ENCODE results near the gene SLC12A4. TPM values are rescaled to one million over a fixed set of nuclear protein-coding genes. Genes with fewer than 3 reads are reported as not detected.
"Not testable (repeated sequence)": the region's sequence is repeated elsewhere in the genome, so short reads cannot be mapped to it uniquely, and the experiment has no call there.

The SLC12A4 gene
- total RNA-seq, 4 donors from 2014 or later, result 31.2 to 165 (median 72.2) TPM

- H3K4me1 ChIP-seq, result peaks cover 15% of the 10 kb centered on the region
- TF ChIP-seq CTCF (IDR thresholded peaks at IDR 0.05), result no peak
- no peak for TF ChIP-seq EP300 (IDR thresholded peaks at IDR 0.05)
- no peak for TF ChIP-seq POLR2A (IDR thresholded peaks at IDR 0.05)
- no peak for TF ChIP-seq POLR2AphosphoS5 (IDR thresholded peaks at IDR 0.05)
Measured at GRCh38 chr16:67996666-67997065, 28.2 kb upstream of the SLC12A4 start.

GRCh38 chr16:67995423-67995822 is 27.0 kb upstream of the SLC12A4 start:
- no peaks in the 10 kb centered on the region for H3K27me3 ChIP-seq
- DNase-seq (ENCODE audit: low spot score in 2 of 2), result no peak
- TF ChIP-seq CTCF (IDR thresholded peaks at IDR 0.05) (no peak), POLR2A (IDR thresholded peaks at IDR 0.05) (no peak), POLR2AphosphoS5 (IDR thresholded peaks at IDR 0.05) (no peak), EP300 (IDR thresholded peaks at IDR 0.05) (no peak)
- no peaks in the 10 kb centered on the region for H3K9me3 ChIP-seq
- H3K4me1 ChIP-seq, result peaks cover 15% of the 10 kb centered on the region
- 77% methylated on average over 5 of the region's 5 CpGs for WGBS
- H3K27ac ChIP-seq, result no peak overlapping the region
- no peak overlapping the region for H3K4me3 ChIP-seq
- no peaks in the 10 kb centered on the region for H3K36me3 ChIP-seq

More at GRCh38 chr16:67996666-67997065, 28.2 kb upstream of the SLC12A4 start:
- no peaks in the 10 kb centered on the region for H3K9me3 ChIP-seq
- no peaks in the 10 kb centered on the region for H3K27me3 ChIP-seq
- 96% methylated on average over 5 of the region's 5 CpGs for WGBS
- DNase-seq (ENCODE audit: low spot score in 2 of 2), result no peak
- no peak overlapping the region for H3K4me3 ChIP-seq
- H3K27ac ChIP-seq, result no peak overlapping the region
- no peaks in the 10 kb centered on the region for H3K36me3 ChIP-seq

GRCh38 chr16:67994040-67994408 is 25.6 kb upstream of the SLC12A4 start:
- Histone ChIP-seq H3K27ac (peak overlapping the region; percentile 4), H3K4me1 (peaks cover 15% of the 10 kb centered on the region)
- H3K36me3 ChIP-seq; H3K9me3 ChIP-seq; H3K27me3 ChIP-seq; H3K4me3 ChIP-seq; DNase-seq (ENCODE audit: low spot score in 2 of 2): not testable (repeated sequence)
- WGBS, result 90% methylated on average over 2 of the region's 6 CpGs

GRCh38 chr16:67993207-67994039 is 25.0 kb upstream of the SLC12A4 start:
- WGBS, result 27% methylated on average over 12 of the region's 39 CpGs
- Histone ChIP-seq H3K4me3 (peak overlapping the region; percentile 39), H3K9me3 (no peaks in the 10 kb centered on the region), H3K36me3 (no peaks in the 10 kb centered on the region), H3K4me1 (peaks cover 15% of the 10 kb centered on the region), H3K27ac (peak overlapping the region; percentile 4), H3K27me3 (no peaks in the 10 kb centered on the region)
- DNase-seq (ENCODE audit: low spot score in 2 of 2), result peak; percentile 85 to 88
- TF ChIP-seq CTCF (IDR thresholded peaks at IDR 0.05), result peak; percentile 96 to 99
- no peak for TF ChIP-seq EP300 (IDR thresholded peaks at IDR 0.05)

- Histone ChIP-seq H3K36me3 (no peaks in the 10 kb centered on the region), H3K4me1 (peaks cover 15% of the 10 kb centered on the region), H3K27me3 (no peaks in the 10 kb centered on the region), H3K4me3 (peak overlapping the region; percentile 39), H3K27ac (no peak overlapping the region), H3K9me3 (no peaks in the 10 kb centered on the region)
- TF ChIP-seq POLR2A (IDR thresholded peaks at IDR 0.05) (no peak), POLR2AphosphoS5 (IDR thresholded peaks at IDR 0.05) (no peak), CTCF (IDR thresholded peaks at IDR 0.05) (no peak), EP300 (IDR thresholded peaks at IDR 0.05) (no peak)
- DNase-seq (ENCODE audit: low spot score in 2 of 2), result no peak
- WGBS, result 32% methylated on average over 8 of the region's 20 CpGs
Measured at GRCh38 chr16:67992661-67993206, 24.3 kb upstream of the SLC12A4 start.

Data from suprapubic skin (tissue), 4 donors.